Retinal pigment epithelial cell (primary cell): ENCODE measurements around the gene TNFRSF8.

Source experiments
- DNase-seq: peaks from one replicate; pipeline ENCODE4 v3.0.0-alpha.2; 2010; ENCODE audit warnings: low read depth
- H3K4me3 ChIP-seq: 2 replicates; pipeline ENCODE4 v1.5.1; 2011; ENCODE audit warnings: mild to moderate bottlenecking, low read length, control low read depth, moderate library complexity
- CTCF ChIP-seq: conservative IDR thresholded peaks from 2 replicates; pipeline ENCODE4 v1.5.1; 2011; ENCODE audit warnings: low read depth, low read length, control low read depth, inconsistent platforms

The TNFRSF8 gene

GRCh38 chr1:12080156-12080555, 17.1 kb downstream of the TNFRSF8 start:
- no peak for TF ChIP-seq CTCF
- DNase-seq = no peak
- H3K4me3 ChIP-seq = no peak overlapping the region

GRCh38 chr1:12080773-12081556, 17.9 kb downstream of the TNFRSF8 start:
- no peak for DNase-seq
- no peak overlapping the region for H3K4me3 ChIP-seq
- no peak for TF ChIP-seq CTCF

GRCh38 chr1:12081648-12082396, 18.7 kb downstream of the TNFRSF8 start:
- no peak for TF ChIP-seq CTCF
- no peak overlapping the region for H3K4me3 ChIP-seq
- DNase-seq = no peak

GRCh38 chr1:12082988-12083387, 19.9 kb downstream of the TNFRSF8 start:
- DNase-seq = no peak
- no peak for TF ChIP-seq CTCF
- H3K4me3 ChIP-seq = no peak overlapping the region

- no peak overlapping the region for H3K4me3 ChIP-seq
- no peak for DNase-seq
- no peak for TF ChIP-seq CTCF
Observed at GRCh38 chr1:12083766-12084165, 20.7 kb downstream of the TNFRSF8 start.

- TF ChIP-seq CTCF = no peak
- no peak overlapping the region for H3K4me3 ChIP-seq
- DNase-seq = no peak
Observed at GRCh38 chr1:12085643-12086260, 22.6 kb downstream of the TNFRSF8 start.
